HepG2 (cell line): ENCODE measurements around the gene PPP1R13B. TPM values are rescaled to one million over a fixed set of nuclear protein-coding genes. Genes with fewer than 3 reads are reported as not detected.

Experiments
- ARHGAP35 ChIP-seq: sonication (generic); formaldehyde crosslinking; IDR thresholded peaks from 2 replicates; pipeline ENCODE4 v1.9.0; 2022; ENCODE audit warnings: mild to moderate bottlenecking, inconsistent platforms, moderate library complexity, missing genetic modification reagents, borderline replicate concordance
- DR1 ChIP-seq: sonication (generic); formaldehyde crosslinking; IDR thresholded peaks from 2 replicates; pipeline ENCODE4 v1.8.0; 2021; ENCODE audit warnings: mild to moderate bottlenecking, missing genetic modification reagents, inconsistent platforms
- EED ChIP-seq: sonication (generic); formaldehyde crosslinking; IDR thresholded peaks from 2 replicates; pipeline ENCODE4 v1.5.0; 2020; ENCODE audit warnings: mild to moderate bottlenecking, missing genetic modification reagents
- FOXA1 ChIP-seq, 2 experiments: fragments of 450-650 bp in 1 of 2; sonication (generic) in 1 of 2; formaldehyde crosslinking in 1 of 2; IDR thresholded peaks; 2 replicates each; pipeline versions ENCODE4 v1.4.0 to v1.6.1; 2016 to 2020; ENCODE audit warnings: missing genetic modification reagents in 1 of 2
- FOXA3 ChIP-seq: IDR thresholded peaks from 2 replicates; pipeline ENCODE4 v1.6.1; 2016; ENCODE audit warnings: missing genetic modification reagents, missing compliant biosample characterization
- HHEX ChIP-seq: IDR thresholded peaks from 2 replicates; pipeline ENCODE4 v1.6.1; 2016; ENCODE audit warnings: control low read depth
- HNRNPUL1 ChIP-seq: fragments of 200-400 bp; formaldehyde crosslinking; IDR thresholded peaks from 2 replicates; pipeline ENCODE4 v1.6.1; 2017; ENCODE audit warnings: low read depth, mild to moderate bottlenecking, low read length, moderate library complexity
- MATR3 ChIP-seq: sonication (generic); formaldehyde crosslinking; IDR thresholded peaks from 2 replicates; pipeline ENCODE4 v1.4.0; 2020; ENCODE audit warnings: missing genetic modification reagents
- POLR2AphosphoS5 ChIP-seq: IDR thresholded peaks from 2 replicates; pipeline ENCODE4 v1.6.1; 2012; ENCODE audit warnings: low read depth, low read length
- PRMT3 ChIP-seq: sonication (generic); formaldehyde crosslinking; IDR thresholded peaks from 2 replicates; pipeline ENCODE4 v1.8.1; 2022; ENCODE audit warnings: low read depth, mild to moderate bottlenecking, moderate library complexity, missing genetic modification reagents, borderline replicate concordance
- RORA ChIP-seq: sonication (generic); formaldehyde crosslinking; IDR thresholded peaks from 2 replicates; pipeline ENCODE4 v1.5.0; 2020; ENCODE audit warnings: mild to moderate bottlenecking, missing genetic modification reagents, moderate library complexity
- SCMH1 ChIP-seq: sonication (generic); formaldehyde crosslinking; IDR thresholded peaks from 2 replicates; pipeline ENCODE4 v1.9.0; 2021; ENCODE audit warnings: missing genetic modification reagents, mild to moderate bottlenecking, borderline replicate concordance
- THYN1 ChIP-seq: sonication (generic); formaldehyde crosslinking; IDR thresholded peaks from 2 replicates; pipeline ENCODE4 v1.8.1; 2023; ENCODE audit warnings: low read depth, mild to moderate bottlenecking, moderate library complexity, missing genetic modification reagents, borderline replicate concordance
- ZKSCAN1 ChIP-seq: fragments of 150-350 bp; IDR thresholded peaks from 2 replicates; pipeline ENCODE4 v1.6.1; 2014; ENCODE audit warnings: low read length
- ZNF121 ChIP-seq: sonication (generic); formaldehyde crosslinking; IDR thresholded peaks from 2 replicates; pipeline ENCODE4 v1.5.0; 2020; ENCODE audit warnings: mild to moderate bottlenecking, missing genetic modification reagents
- ZNF317 ChIP-seq: sonication (generic); formaldehyde crosslinking; IDR thresholded peaks from 2 replicates; pipeline ENCODE4 v1.5.0; 2020; ENCODE audit warnings: mild to moderate bottlenecking, missing genetic modification reagents
- polyA plus RNA-seq, 8 experiments: library from polyadenylated mRNA; depleted of rRNA in 3 of 8; stranded (reverse) in 7 of 8; unstranded in 1 of 8; fragments of >200 nt; fragmentation: Illumina TruSeq in 4 of 8; extraction: Trizol in 4 of 8; gene quantifications; 2 replicates each; pipeline versions ENCODE4 v1.2.1 to v1.2.3, GENCODE V29; 2011 to 2016; ENCODE audit warnings: low read depth in 4 of 8, missing spikeins in 1 of 8, mixed read lengths in 1 of 8; ENCODE audit not compliant: insufficient read depth in 1 of 8
- total RNA-seq, 5 experiments: library from RNA; depleted of rRNA; stranded (reverse); fragments of >200 nt; fragmentation: Illumina TruSeq; extraction: Trizol; gene quantifications; 2 replicates each; pipeline ENCODE4 v1.2.3, GENCODE V29; 2016; ENCODE audit warnings: low read depth in 1 of 5
- TF ChIP-seq, protein P1 (sequence below): IDR thresholded peaks from 2 replicates; pipeline ENCODE4 v1.6.1; 2016; ENCODE audit warnings: missing genetic modification reagents, missing compliant biosample characterization
- TF ChIP-seq, protein P2 (sequence below): sonication (generic); formaldehyde crosslinking; IDR thresholded peaks from 2 replicates; pipeline ENCODE4 v1.9.0; 2021; ENCODE audit warnings: missing genetic modification reagents, borderline replicate concordance
- TF ChIP-seq, protein P3 (sequence below): sonication (generic); formaldehyde crosslinking; IDR thresholded peaks from 2 replicates; pipeline ENCODE4 v1.9.0; 2021; ENCODE audit warnings: missing genetic modification reagents, mild to moderate bottlenecking, borderline replicate concordance
- TF ChIP-seq, protein P4 (sequence below): sonication (generic); formaldehyde crosslinking; conservative IDR thresholded peaks from 2 replicates; pipeline ENCODE4 v1.8.0; 2022; ENCODE audit warnings: low read depth, missing genetic modification reagents
- TF ChIP-seq, protein P5 (sequence below): sonication (generic); formaldehyde crosslinking; IDR thresholded peaks from 2 replicates; pipeline ENCODE4 v1.8.0; 2022; ENCODE audit warnings: mild to moderate bottlenecking, missing genetic modification reagents; ENCODE audit not compliant: insufficient replicate concordance

PPP1R13B gene
- total and polyA plus RNA-seq, 2 of the 13 experiments (the other 11 are each of a cell fraction or from before 2014, with no cell fraction given), result 4.6 to 9.4 TPM

DNA sequence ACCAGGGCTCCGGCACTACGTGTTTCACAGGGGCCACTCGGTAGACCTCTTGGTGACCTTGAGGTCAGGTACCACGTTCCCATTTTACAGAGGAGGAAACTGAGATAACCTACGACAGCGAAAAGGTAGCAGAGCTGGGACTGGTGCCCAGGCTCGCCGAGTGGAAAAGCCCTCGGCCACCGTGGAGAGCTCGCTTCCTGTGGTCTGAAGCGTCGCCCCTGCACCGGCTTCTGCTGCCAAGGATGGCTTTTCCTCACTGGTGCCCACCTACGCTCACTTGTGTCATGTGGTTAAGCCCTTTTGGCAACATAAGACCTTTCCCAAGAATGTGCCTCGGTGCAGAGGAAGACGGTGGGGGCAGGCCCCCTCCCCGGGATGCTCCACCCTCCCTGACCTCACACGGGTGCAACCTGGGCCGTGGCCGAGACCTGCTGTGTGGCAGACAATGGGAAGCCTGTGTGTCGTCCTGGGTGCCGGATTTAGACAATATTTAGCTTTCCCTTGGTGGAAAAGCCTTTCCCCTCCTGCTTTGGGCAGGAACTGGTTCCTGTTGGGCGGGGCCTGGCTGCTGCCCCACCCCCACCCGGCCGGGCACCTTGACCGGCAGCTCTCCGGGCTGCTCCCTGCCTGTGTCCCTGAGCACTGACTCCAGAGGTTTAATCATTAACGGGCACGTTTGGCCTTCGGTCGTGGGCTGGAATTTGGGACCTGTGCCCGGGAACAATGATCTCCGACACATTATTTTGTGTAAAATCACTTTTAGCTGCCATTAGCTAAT, 32.4 kb upstream of the PPP1R13B start (continued):
- TF ChIP-seq, protein P1, sequence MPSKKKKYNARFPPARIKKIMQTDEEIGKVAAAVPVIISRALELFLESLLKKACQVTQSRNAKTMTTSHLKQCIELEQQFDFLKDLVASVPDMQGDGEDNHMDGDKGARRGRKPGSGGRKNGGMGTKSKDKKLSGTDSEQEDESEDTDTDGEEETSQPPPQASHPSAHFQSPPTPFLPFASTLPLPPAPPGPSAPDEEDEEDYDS, result peak; percentile 84
- TF ChIP-seq ZNF317 (CRISPR knock-in tag) (0 out of 2 replicates have a peak, but pooled peaks have one; percentile 36), HHEX (CRISPR knock-in tag) (no peak), THYN1 (CRISPR knock-in tag) (no peak), SCMH1 (no peak), DR1 (CRISPR knock-in tag) (peak; percentile 57; the same call in 1 of the 2 replicates), MATR3 (CRISPR knock-in tag) (no peak), EED (CRISPR knock-in tag) (0 out of 2 replicates have a peak, but pooled peaks have one; percentile 9), PRMT3 (CRISPR knock-in tag) (no peak), POLR2AphosphoS5 (peak; percentile 83), FOXA3 (peak; percentile 73), FOXA1 (IDR thresholded peaks at IDR 0.05) (no peak), FOXA1 (CRISPR knock-in tag; IDR thresholded peaks at IDR 0.05) (peak; percentile 36), ZKSCAN1 (no peak), ZNF121 (peak; percentile 39; the same call in 1 of the 2 replicates), RORA (CRISPR knock-in tag) (no peak), HNRNPUL1 (peak; percentile 91), ARHGAP35 (no peak)
- TF ChIP-seq, protein P2, sequence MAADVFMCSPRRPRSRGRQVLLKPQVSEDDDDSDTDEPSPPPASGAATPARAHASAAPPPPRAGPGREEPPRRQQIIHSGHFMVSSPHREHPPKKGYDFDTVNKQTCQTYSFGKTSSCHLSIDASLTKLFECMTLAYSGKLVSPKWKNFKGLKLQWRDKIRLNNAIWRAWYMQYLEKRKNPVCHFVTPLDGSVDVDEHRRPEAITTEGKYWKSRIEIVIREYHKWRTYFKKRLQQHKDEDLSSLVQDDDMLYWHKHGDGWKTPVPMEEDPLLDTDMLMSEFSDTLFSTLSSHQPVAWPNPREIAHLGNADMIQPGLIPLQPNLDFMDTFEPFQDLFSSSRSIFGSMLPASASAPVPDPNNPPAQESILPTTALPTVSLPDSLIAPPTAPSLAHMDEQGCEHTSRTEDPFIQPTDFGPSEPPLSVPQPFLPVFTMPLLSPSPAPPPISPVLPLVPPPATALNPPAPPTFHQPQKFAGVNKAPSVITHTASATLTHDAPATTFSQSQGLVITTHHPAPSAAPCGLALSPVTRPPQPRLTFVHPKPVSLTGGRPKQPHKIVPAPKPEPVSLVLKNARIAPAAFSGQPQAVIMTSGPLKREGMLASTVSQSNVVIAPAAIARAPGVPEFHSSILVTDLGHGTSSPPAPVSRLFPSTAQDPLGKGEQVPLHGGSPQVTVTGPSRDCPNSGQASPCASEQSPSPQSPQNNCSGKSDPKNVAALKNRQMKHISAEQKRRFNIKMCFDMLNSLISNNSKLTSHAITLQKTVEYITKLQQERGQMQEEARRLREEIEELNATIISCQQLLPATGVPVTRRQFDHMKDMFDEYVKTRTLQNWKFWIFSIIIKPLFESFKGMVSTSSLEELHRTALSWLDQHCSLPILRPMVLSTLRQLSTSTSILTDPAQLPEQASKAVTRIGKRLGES (CRISPR knock-in tag), result peak; percentile 85; the same call in 1 of the 2 replicates
- TF ChIP-seq, protein P3, sequence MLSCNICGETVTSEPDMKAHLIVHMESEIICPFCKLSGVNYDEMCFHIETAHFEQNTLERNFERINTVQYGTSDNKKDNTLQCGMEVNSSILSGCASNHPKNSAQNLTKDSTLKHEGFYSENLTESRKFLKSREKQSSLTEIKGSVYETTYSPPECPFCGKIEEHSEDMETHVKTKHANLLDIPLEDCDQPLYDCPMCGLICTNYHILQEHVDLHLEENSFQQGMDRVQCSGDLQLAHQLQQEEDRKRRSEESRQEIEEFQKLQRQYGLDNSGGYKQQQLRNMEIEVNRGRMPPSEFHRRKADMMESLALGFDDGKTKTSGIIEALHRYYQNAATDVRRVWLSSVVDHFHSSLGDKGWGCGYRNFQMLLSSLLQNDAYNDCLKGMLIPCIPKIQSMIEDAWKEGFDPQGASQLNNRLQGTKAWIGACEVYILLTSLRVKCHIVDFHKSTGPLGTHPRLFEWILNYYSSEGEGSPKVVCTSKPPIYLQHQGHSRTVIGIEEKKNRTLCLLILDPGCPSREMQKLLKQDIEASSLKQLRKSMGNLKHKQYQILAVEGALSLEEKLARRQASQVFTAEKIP (CRISPR knock-in tag), result no peak
- TF ChIP-seq, protein P4, sequence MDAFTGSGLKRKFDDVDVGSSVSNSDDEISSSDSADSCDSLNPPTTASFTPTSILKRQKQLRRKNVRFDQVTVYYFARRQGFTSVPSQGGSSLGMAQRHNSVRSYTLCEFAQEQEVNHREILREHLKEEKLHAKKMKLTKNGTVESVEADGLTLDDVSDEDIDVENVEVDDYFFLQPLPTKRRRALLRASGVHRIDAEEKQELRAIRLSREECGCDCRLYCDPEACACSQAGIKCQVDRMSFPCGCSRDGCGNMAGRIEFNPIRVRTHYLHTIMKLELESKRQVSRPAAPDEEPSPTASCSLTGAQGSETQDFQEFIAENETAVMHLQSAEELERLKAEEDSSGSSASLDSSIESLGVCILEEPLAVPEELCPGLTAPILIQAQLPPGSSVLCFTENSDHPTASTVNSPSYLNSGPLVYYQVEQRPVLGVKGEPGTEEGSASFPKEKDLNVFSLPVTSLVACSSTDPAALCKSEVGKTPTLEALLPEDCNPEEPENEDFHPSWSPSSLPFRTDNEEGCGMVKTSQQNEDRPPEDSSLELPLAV (CRISPR knock-in tag), result no peak
- TF ChIP-seq, protein P5, sequence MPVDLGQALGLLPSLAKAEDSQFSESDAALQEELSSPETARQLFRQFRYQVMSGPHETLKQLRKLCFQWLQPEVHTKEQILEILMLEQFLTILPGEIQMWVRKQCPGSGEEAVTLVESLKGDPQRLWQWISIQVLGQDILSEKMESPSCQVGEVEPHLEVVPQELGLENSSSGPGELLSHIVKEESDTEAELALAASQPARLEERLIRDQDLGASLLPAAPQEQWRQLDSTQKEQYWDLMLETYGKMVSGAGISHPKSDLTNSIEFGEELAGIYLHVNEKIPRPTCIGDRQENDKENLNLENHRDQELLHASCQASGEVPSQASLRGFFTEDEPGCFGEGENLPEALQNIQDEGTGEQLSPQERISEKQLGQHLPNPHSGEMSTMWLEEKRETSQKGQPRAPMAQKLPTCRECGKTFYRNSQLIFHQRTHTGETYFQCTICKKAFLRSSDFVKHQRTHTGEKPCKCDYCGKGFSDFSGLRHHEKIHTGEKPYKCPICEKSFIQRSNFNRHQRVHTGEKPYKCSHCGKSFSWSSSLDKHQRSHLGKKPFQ (CRISPR knock-in tag), result no peak
